H1 (cell line): Measurements from ENCODE around the gene DNAI1. TPM values are rescaled to one million over a fixed set of nuclear protein-coding genes. Genes with fewer than 3 reads are reported as not detected.

ENCODE experiments used
- CTCF ChIA-PET: fragments of 300-600 bp; sonication (Branson Sonifier 250); formaldehyde crosslinking; loops from one replicate; lab custom pipeline; 2021; ENCODE audit not compliant: partially characterized antibody; lab: Charles Lee
- POLR2A ChIA-PET: fragments of 300-600 bp; sonication (Branson Sonifier 250); formaldehyde crosslinking; loops from one replicate; lab custom pipeline; 2021; ENCODE audit warnings: inconsistent platforms; ENCODE audit not compliant: partially characterized antibody; lab: Charles Lee
- DNase-seq, 2 experiments: peaks; one replicate each; pipeline versions ENCODE4 v3.0.0 to v3.0.0-alpha.2; 2010 to 2022; ENCODE audit warnings: low spot score in 2 of 2, low read depth in 1 of 2, mixed read lengths in 1 of 2
- FAIRE-seq: peaks from 2 replicates; lab custom pipeline; 2011; peaks lifted over from hg19 to GRCh38; lab: Jason Lieb, UNC
- H2AFZ ChIP-seq: 2 replicates; pipeline ENCODE4 v1.8.1; 2012; ENCODE audit warnings: low read length, inconsistent platforms
- H2AK5ac ChIP-seq: 2 replicates; pipeline ENCODE4 v1.6.1; 2013; ENCODE audit warnings: low read depth, low read length
- H2BK120ac ChIP-seq: replicated peaks from 2 replicates; pipeline ENCODE3; 2013; ENCODE audit warnings: low read depth, low read length, inconsistent platforms
- H2BK12ac ChIP-seq: 2 replicates; pipeline ENCODE4 v1.6.1; 2013; ENCODE audit warnings: low read depth, low read length
- H2BK15ac ChIP-seq: 2 replicates; pipeline ENCODE4 v1.6.1; 2013; ENCODE audit warnings: low read length
- H2BK20ac ChIP-seq: 2 replicates; pipeline ENCODE4 v1.6.1; 2013; ENCODE audit warnings: low read length
- H2BK5ac ChIP-seq: 2 replicates; pipeline ENCODE4 v1.6.1; 2013; ENCODE audit warnings: low read depth, low read length
- H3K14ac ChIP-seq: 2 replicates; pipeline ENCODE4 v1.6.1; 2013; ENCODE audit warnings: inconsistent platforms; ENCODE audit not compliant: insufficient read length
- H3K18ac ChIP-seq: 2 replicates; pipeline ENCODE4 v1.6.1; 2013; ENCODE audit warnings: low read length; ENCODE audit errors: extremely low read depth
- H3K23ac ChIP-seq: 2 replicates; pipeline ENCODE4 v1.6.1; 2013; ENCODE audit warnings: inconsistent platforms; ENCODE audit not compliant: insufficient read length
- H3K23me2 ChIP-seq: 2 replicates; pipeline ENCODE4 v1.6.1; 2013; ENCODE audit warnings: low read depth, low read length
- H3K27ac ChIP-seq: 2 replicates; pipeline ENCODE4 v1.6.1; 2011; ENCODE audit warnings: low read depth, low read length, inconsistent platforms
- H3K27me3 ChIP-seq, 4 experiments: replicated peaks in 1 of 4; 1 replicate in 1 of 4; 2 replicates in 3 of 4; pipeline versions ENCODE4 v1.6.1 to v1.8.1; 2011 to 2013; ENCODE audit warnings: low read length in 3 of 4, mild to moderate bottlenecking in 3 of 4, inconsistent platforms in 2 of 4, mixed read lengths in 2 of 4, moderate library complexity in 1 of 4; ENCODE audit not compliant: control insufficient read depth in 3 of 4, insufficient read depth in 3 of 4; ENCODE audit errors: extremely low read depth in 1 of 4
- H3K36me3 ChIP-seq, 4 experiments: 2 replicates each; pipeline versions ENCODE4 v1.6.1 to v1.8.1; 2011 to 2013; ENCODE audit warnings: mild to moderate bottlenecking in 4 of 4, low read length in 3 of 4, moderate library complexity in 2 of 4, control low read depth in 1 of 4, inconsistent platforms in 1 of 4; ENCODE audit not compliant: insufficient read depth in 4 of 4, control insufficient read depth in 2 of 4
- H3K4ac ChIP-seq: replicated peaks from 2 replicates; pipeline ENCODE3; 2013; ENCODE audit warnings: low read length, low read depth, mixed read lengths, inconsistent platforms; ENCODE audit not compliant: insufficient read length
- H3K4me1 ChIP-seq, 4 experiments: replicated peaks in 1 of 4; 1 replicate in 1 of 4; 2 replicates in 3 of 4; pipeline versions ENCODE4 v1.6.1 to v1.8.1; 2011 to 2013; ENCODE audit warnings: low read length in 3 of 4, inconsistent platforms in 2 of 4, mixed read lengths in 1 of 4; ENCODE audit not compliant: insufficient read depth in 4 of 4, control insufficient read depth in 3 of 4
- H3K4me2 ChIP-seq, 2 experiments: 2 replicates each; pipeline versions ENCODE4 v1.6.1 to v1.8.1; 2011 to 2013; ENCODE audit warnings: low read depth in 2 of 2, low read length in 2 of 2, control low read depth in 1 of 2, inconsistent platforms in 1 of 2, mild to moderate bottlenecking in 1 of 2; ENCODE audit not compliant: insufficient read depth in 1 of 2
- H3K4me3 ChIP-seq, 4 experiments: fragments of 200-600, 300-600 bp in 1 of 4; sonication (generic), shearing (Covaris generic), sonication (Bioruptor Twin) in 1 of 4; 2 replicates each; pipeline versions ENCODE4 v1.5.1 to v1.8.1; 2011 to 2016; ENCODE audit warnings: low read length in 4 of 4, low read depth in 3 of 4, control low read depth in 2 of 4, inconsistent platforms in 2 of 4, mild to moderate bottlenecking in 2 of 4, mixed read lengths in 1 of 4, moderate library complexity in 1 of 4; ENCODE audit not compliant: insufficient read depth in 2 of 4; ENCODE audit errors: extremely low read depth in 1 of 4
- H3K56ac ChIP-seq: replicated peaks from 2 replicates; pipeline ENCODE3; 2013; ENCODE audit warnings: low read depth, mild to moderate bottlenecking, mixed read lengths, low read length, inconsistent platforms; ENCODE audit not compliant: insufficient read length
- H3K79me1 ChIP-seq: 2 replicates; pipeline ENCODE4 v1.6.1; 2013; ENCODE audit warnings: low read depth, low read length, control low read depth
- H3K79me2 ChIP-seq, 2 experiments: 2 replicates each; pipeline versions ENCODE4 v1.6.1 to v1.8.1; 2012 to 2013; ENCODE audit warnings: low read length in 2 of 2, mild to moderate bottlenecking in 2 of 2, inconsistent platforms in 1 of 2; ENCODE audit not compliant: insufficient read depth in 2 of 2, control insufficient read depth in 1 of 2
- H3K9ac ChIP-seq, 4 experiments: replicated peaks in 1 of 4; 1 replicate in 1 of 4; 2 replicates in 3 of 4; pipeline versions ENCODE4 v1.6.1 to v1.8.1; 2011 to 2013; ENCODE audit warnings: low read depth in 3 of 4, low read length in 3 of 4, control low read depth in 2 of 4, mild to moderate bottlenecking in 2 of 4, moderate library complexity in 2 of 4, inconsistent platforms in 1 of 4; ENCODE audit errors: extremely low read depth in 1 of 4
- H3K9me3 ChIP-seq, 2 experiments: 2 replicates each; pipeline versions ENCODE4 v1.6.1 to v1.8.1; 2012 to 2013; ENCODE audit warnings: mild to moderate bottlenecking in 2 of 2, moderate library complexity in 2 of 2, control low read depth in 1 of 2, inconsistent platforms in 1 of 2, low read depth in 1 of 2, low read length in 1 of 2, mixed read lengths in 1 of 2; ENCODE audit not compliant: insufficient read depth in 2 of 2
- H4K20me1 ChIP-seq, 2 experiments: replicated peaks in 1 of 2; 2 replicates each; pipeline versions ENCODE3 to v1.8.1; 2011 to 2013; ENCODE audit warnings: inconsistent platforms in 2 of 2, low read length in 2 of 2, mild to moderate bottlenecking in 1 of 2; ENCODE audit not compliant: insufficient read depth in 2 of 2, control insufficient read depth in 1 of 2
- H4K5ac ChIP-seq: 2 replicates; pipeline ENCODE4 v1.6.1; 2013; ENCODE audit warnings: low read length, low read depth, mixed read lengths, inconsistent platforms; ENCODE audit not compliant: insufficient read length
- H4K8ac ChIP-seq: 2 replicates; pipeline ENCODE4 v1.8.0; 2013; ENCODE audit warnings: mild to moderate bottlenecking, moderate library complexity, low read length, inconsistent platforms; ENCODE audit not compliant: insufficient read depth; ENCODE audit errors: extremely low read depth
- H4K91ac ChIP-seq: replicated peaks from 2 replicates; pipeline ENCODE3; 2013; ENCODE audit warnings: low read length, mixed read lengths, inconsistent platforms; ENCODE audit not compliant: insufficient read length
- EGR1 ChIP-seq: IDR thresholded peaks from 2 replicates; pipeline ENCODE4 v1.6.1; 2011; ENCODE audit warnings: low read depth, low read length, borderline replicate concordance
- EZH2 ChIP-seq: fragments of 200-600 bp; sonication (generic); IDR thresholded peaks from 2 replicates; pipeline ENCODE4 v1.7.1; 2012; ENCODE audit warnings: low read depth, mild to moderate bottlenecking, moderate library complexity, low read length, inconsistent platforms; ENCODE audit not compliant: severe bottlenecking
- HDAC6 ChIP-seq: IDR thresholded peaks from one replicate; pipeline ENCODE4 v1.7.1; 2012; ENCODE audit warnings: low read depth, mild to moderate bottlenecking, inconsistent platforms, low read length, moderate library complexity
- RFX5 ChIP-seq: IDR thresholded peaks from 2 replicates; pipeline ENCODE4 v1.6.1; 2011; ENCODE audit warnings: low read depth, low read length, improper control_type of control experiment, borderline replicate concordance
- SIN3A ChIP-seq, 2 experiments: IDR thresholded peaks in 1 of 2; conservative IDR thresholded peaks in 1 of 2; 2 replicates each; pipeline ENCODE4 v1.6.1; 2011 to 2012; ENCODE audit warnings: low read length in 2 of 2, improper control_type of control experiment in 1 of 2, low read depth in 1 of 2, mild to moderate bottlenecking in 1 of 2
- whole genome bisulfite sequencing, 2 experiments: shearing (Covaris generic) in 1 of 2; methylation state at CpG; one replicate each; pipeline versions ENCODE4 v1.1.6 to v1.1.7; 2013 to 2015; ENCODE audit warnings: low lambda C conversion rate in 2 of 2, mixed read lengths in 2 of 2, inconsistent platforms in 1 of 2, low coverage in 1 of 2, missing lambda C conversion rate in 1 of 2; ENCODE audit not compliant: insufficient replicate concordance in 2 of 2, insufficient coverage in 1 of 2, insufficient read length in 1 of 2; ENCODE audit errors: extremely low coverage in 1 of 2, missing lambda C conversion rate in 1 of 2; 5-methylcytosine and 5-hydroxymethylcytosine counted together
- polyA plus RNA-seq, 7 experiments: library from polyadenylated mRNA; depleted of rRNA in 3 of 7; stranded (reverse) in 5 of 7; unstranded in 2 of 7; fragments of >200 nt in 5 of 7; fragments of 200-250 nt in 2 of 7; gene quantifications; 1 replicate in 5 of 7; 2 replicates in 1 of 7; 4 replicates in 1 of 7; pipeline versions ENCODE4 v1.2.1 to v1.2.3, GENCODE V29; 2011 to 2013; ENCODE audit warnings: missing spikeins in 2 of 7, mixed read lengths in 2 of 7
- total RNA-seq: library from RNA; stranded (reverse); fragmentation: NEBNext Ultra II Directional; extraction: Animal tissue kit (Norgen Biotek cat#: 25700); gene quantifications from 2 replicates; pipeline ENCODE4 v1.2.1, GENCODE V29; 2021
- TF ChIP-seq, protein P1 (sequence below), 3 experiments: IDR thresholded peaks; 1 replicate in 2 of 3; 2 replicates in 1 of 3; pipeline versions ENCODE4 v1.5.1 to v1.6.1; 2011; ENCODE audit warnings: low read length in 3 of 3, mild to moderate bottlenecking in 3 of 3, inconsistent platforms in 2 of 3, low read depth in 1 of 3, moderate library complexity in 1 of 3; ENCODE audit not compliant: insufficient read depth in 1 of 3; ENCODE audit errors: control extremely low read depth in 1 of 3
- TF ChIP-seq, protein P2 (sequence below): IDR thresholded peaks from 2 replicates; pipeline ENCODE4 v1.6.1; 2012; ENCODE audit warnings: inconsistent platforms

Gene DNAI1
- total and polyA plus RNA-seq, 2 of the 8 experiments (the other 6 are each of a cell fraction or from before 2014, with no cell fraction given): 0.37 to 0.54 TPM

GRCh38 chr9:34552606-34552981 is 94.0 kb downstream of the DNAI1 start:
- Histone ChIP-seq H3K79me1 (0 out of 2 replicates have a peak, but pooled peaks cover 2% of the 10 kb centered on the region), H2AK5ac (no peak overlapping the region), H3K27me3 (peaks cover 0 to 8% (median 3%) of the 10 kb centered on the region in 4 experiments; a peak in 4 of 7 replicates), H3K14ac (no peak overlapping the region), H2BK5ac (no peak overlapping the region), H2BK20ac (no peak overlapping the region), H2BK15ac (peak overlapping the region; percentile 61; the same call in 1 of the 2 replicates), H4K8ac (no peak overlapping the region), H3K23ac (no peak overlapping the region), H3K56ac (no peak overlapping the region), H2BK12ac (no peak overlapping the region), H3K79me2 (no peaks in the 10 kb centered on the region), H3K18ac (no peak overlapping the region), H3K4me3 (no peak overlapping the region), H3K36me3 (no peaks in the 10 kb centered on the region), H2AFZ (no peak overlapping the region), H4K5ac (no peak overlapping the region), H4K91ac (no peak overlapping the region), H3K4me2 (no peak overlapping the region), H2BK120ac (no peak overlapping the region), H3K9ac (no peak overlapping the region)
- no peak for FAIRE-seq
- DNase-seq: no peak
- ChIA-PET CTCF (interaction anchor here (0.9 to 9.4 kb wide), 7 partner anchors 11 to 108 kb away, joined by 3 to 157 read pairs (median 4); no protein-coding TSS in a partner anchor), POLR2A (no interaction called here)
- TF ChIP-seq RFX5 (no peak), HDAC6 (no peak), EGR1 (no peak), EZH2 (no peak), SIN3A (conservative IDR thresholded peaks at IDR 0.05 in 1 of 2, IDR thresholded peaks at IDR 0.05 in 1 of 2; ENCODE audit: low read depth in 1 of 2, low read length in 2 of 2) (no peak)
- TF ChIP-seq, protein P1, sequence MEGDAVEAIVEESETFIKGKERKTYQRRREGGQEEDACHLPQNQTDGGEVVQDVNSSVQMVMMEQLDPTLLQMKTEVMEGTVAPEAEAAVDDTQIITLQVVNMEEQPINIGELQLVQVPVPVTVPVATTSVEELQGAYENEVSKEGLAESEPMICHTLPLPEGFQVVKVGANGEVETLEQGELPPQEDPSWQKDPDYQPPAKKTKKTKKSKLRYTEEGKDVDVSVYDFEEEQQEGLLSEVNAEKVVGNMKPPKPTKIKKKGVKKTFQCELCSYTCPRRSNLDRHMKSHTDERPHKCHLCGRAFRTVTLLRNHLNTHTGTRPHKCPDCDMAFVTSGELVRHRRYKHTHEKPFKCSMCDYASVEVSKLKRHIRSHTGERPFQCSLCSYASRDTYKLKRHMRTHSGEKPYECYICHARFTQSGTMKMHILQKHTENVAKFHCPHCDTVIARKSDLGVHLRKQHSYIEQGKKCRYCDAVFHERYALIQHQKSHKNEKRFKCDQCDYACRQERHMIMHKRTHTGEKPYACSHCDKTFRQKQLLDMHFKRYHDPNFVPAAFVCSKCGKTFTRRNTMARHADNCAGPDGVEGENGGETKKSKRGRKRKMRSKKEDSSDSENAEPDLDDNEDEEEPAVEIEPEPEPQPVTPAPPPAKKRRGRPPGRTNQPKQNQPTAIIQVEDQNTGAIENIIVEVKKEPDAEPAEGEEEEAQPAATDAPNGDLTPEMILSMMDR (IDR thresholded peaks at IDR 0.05; ENCODE audit: control extremely low read depth in 1 of 3, insufficient read depth in 1 of 3, low read depth in 1 of 3, low read length in 3 of 3): no peak
- TF ChIP-seq, protein P2, sequence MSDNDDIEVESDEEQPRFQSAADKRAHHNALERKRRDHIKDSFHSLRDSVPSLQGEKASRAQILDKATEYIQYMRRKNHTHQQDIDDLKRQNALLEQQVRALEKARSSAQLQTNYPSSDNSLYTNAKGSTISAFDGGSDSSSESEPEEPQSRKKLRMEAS: no peak
- TF ChIP-seq, all 59 proteins: peak for 0
- Histone ChIP-seq H3K9me3 (no peaks in the 10 kb centered on the region), H3K4ac (no peak overlapping the region), H4K20me1 (no peaks in the 10 kb centered on the region), H3K4me1 (peaks cover 5 to 13% (median 13%) of the 10 kb centered on the region in 4 experiments), H3K27ac (no peak overlapping the region), H3K23me2 (no peaks in the 10 kb centered on the region)
- 91% methylated on average over 13 of the region's 13 CpGs; no CpG with 5 or more reads in 1 of the 2 experiments for WGBS, 2 experiments
